Measurements from ENCODE around the gene HES7.
"Not testable (repeated sequence)": the region's sequence is repeated elsewhere in the genome, so short reads cannot be mapped to it uniquely, and the experiment has no call there.

- not testable (repeated sequence) for TF ChIP-seq POLR2A, POLR2AphosphoS5, EP300 (IDR thresholded peaks at IDR 0.05)
- TF ChIP-seq, protein P1, sequence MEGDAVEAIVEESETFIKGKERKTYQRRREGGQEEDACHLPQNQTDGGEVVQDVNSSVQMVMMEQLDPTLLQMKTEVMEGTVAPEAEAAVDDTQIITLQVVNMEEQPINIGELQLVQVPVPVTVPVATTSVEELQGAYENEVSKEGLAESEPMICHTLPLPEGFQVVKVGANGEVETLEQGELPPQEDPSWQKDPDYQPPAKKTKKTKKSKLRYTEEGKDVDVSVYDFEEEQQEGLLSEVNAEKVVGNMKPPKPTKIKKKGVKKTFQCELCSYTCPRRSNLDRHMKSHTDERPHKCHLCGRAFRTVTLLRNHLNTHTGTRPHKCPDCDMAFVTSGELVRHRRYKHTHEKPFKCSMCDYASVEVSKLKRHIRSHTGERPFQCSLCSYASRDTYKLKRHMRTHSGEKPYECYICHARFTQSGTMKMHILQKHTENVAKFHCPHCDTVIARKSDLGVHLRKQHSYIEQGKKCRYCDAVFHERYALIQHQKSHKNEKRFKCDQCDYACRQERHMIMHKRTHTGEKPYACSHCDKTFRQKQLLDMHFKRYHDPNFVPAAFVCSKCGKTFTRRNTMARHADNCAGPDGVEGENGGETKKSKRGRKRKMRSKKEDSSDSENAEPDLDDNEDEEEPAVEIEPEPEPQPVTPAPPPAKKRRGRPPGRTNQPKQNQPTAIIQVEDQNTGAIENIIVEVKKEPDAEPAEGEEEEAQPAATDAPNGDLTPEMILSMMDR (IDR thresholded peaks at IDR 0.05): not testable (repeated sequence)
Observed at GRCh38 chr17:8170186-8170585, 46.3 kb upstream of the HES7 start.

Data from stomach (tissue), 4 donors.